HepG2 (cell line): Measurements from ENCODE around the gene STAT1. TPM values are rescaled to one million over a fixed set of nuclear protein-coding genes. Genes with fewer than 3 reads are reported as not detected.
A peak's percentile ranks its signal among the peaks of the same experiment; 100 is the strongest.

Source experiments
- ARID5B ChIP-seq: IDR thresholded peaks from 2 replicates; pipeline ENCODE4 v1.4.0; 2020; ENCODE audit warnings: mild to moderate bottlenecking, missing genetic modification reagents
- CERS6 ChIP-seq: sonication (generic); formaldehyde crosslinking; IDR thresholded peaks from 2 replicates; pipeline ENCODE4 v1.5.0; 2020; ENCODE audit warnings: missing genetic modification reagents
- DMAP1 ChIP-seq: IDR thresholded peaks from 2 replicates; pipeline ENCODE4 v1.6.1; 2016
- FOSL1 ChIP-seq: sonication (generic); formaldehyde crosslinking; IDR thresholded peaks from 2 replicates; pipeline ENCODE4 v1.9.0; 2021; ENCODE audit warnings: missing genetic modification reagents, borderline replicate concordance
- FOXP4 ChIP-seq: sonication (generic); formaldehyde crosslinking; IDR thresholded peaks from 2 replicates; pipeline ENCODE4 v1.4.0; 2020; ENCODE audit warnings: missing genetic modification reagents
- HDAC6 ChIP-seq: fragments of 200-600 bp; sonication (generic); IDR thresholded peaks from 2 replicates; pipeline ENCODE4 v1.7.0; 2017; ENCODE audit warnings: mild to moderate bottlenecking, antibody characterized with exemption, low read length, low read depth
- HNF1B ChIP-seq: sonication (generic); formaldehyde crosslinking; IDR thresholded peaks from 2 replicates; pipeline ENCODE4 v1.5.1; 2020; ENCODE audit warnings: mild to moderate bottlenecking, moderate library complexity, missing genetic modification reagents
- MBD4 ChIP-seq: IDR thresholded peaks from 2 replicates; pipeline ENCODE4 v1.6.1; 2012; ENCODE audit warnings: low read length, inconsistent platforms, borderline replicate concordance
- MEIS1 ChIP-seq: sonication (generic); formaldehyde crosslinking; IDR thresholded peaks from 2 replicates; pipeline ENCODE4 v1.9.0; 2021; ENCODE audit warnings: mild to moderate bottlenecking, missing genetic modification reagents, moderate library complexity, borderline replicate concordance
- NR2F6 ChIP-seq, 2 experiments: IDR thresholded peaks; 2 replicates each; pipeline ENCODE4 v1.6.1; 2016; ENCODE audit warnings: antibody characterized with exemption in 1 of 2, mild to moderate bottlenecking in 1 of 2
- PATZ1 ChIP-seq: sonication (generic); formaldehyde crosslinking; IDR thresholded peaks from 2 replicates; pipeline ENCODE4 v1.4.0; 2020; ENCODE audit warnings: missing genetic modification reagents
- RFX1 ChIP-seq: fragments of 450-650 bp; IDR thresholded peaks from 2 replicates; pipeline ENCODE4 v1.6.1; 2017
- TGIF2 ChIP-seq: IDR thresholded peaks from 2 replicates; pipeline ENCODE4 v1.6.1; 2016; ENCODE audit warnings: control low read depth, missing compliant biosample characterization
- TOE1 ChIP-seq: sonication (generic); formaldehyde crosslinking; IDR thresholded peaks from 2 replicates; pipeline ENCODE4 v1.4.0; 2020; ENCODE audit warnings: mild to moderate bottlenecking, missing genetic modification reagents
- ZNF569 ChIP-seq: sonication (generic); formaldehyde crosslinking; IDR thresholded peaks from 2 replicates; pipeline ENCODE4 v1.5.0; 2020; ENCODE audit warnings: mild to moderate bottlenecking, missing genetic modification reagents, moderate library complexity, borderline replicate concordance
- ZNF605 ChIP-seq: sonication (generic); formaldehyde crosslinking; IDR thresholded peaks from 2 replicates; pipeline ENCODE4 v1.8.0; 2022; ENCODE audit warnings: mild to moderate bottlenecking, missing genetic modification reagents
- ZNF749 ChIP-seq: sonication (generic); formaldehyde crosslinking; IDR thresholded peaks from 2 replicates; pipeline ENCODE4 v1.8.0; 2022; ENCODE audit warnings: mild to moderate bottlenecking, missing genetic modification reagents, moderate library complexity, borderline replicate concordance
- ZNF850 ChIP-seq: sonication (generic); formaldehyde crosslinking; conservative IDR thresholded peaks from 2 replicates; pipeline ENCODE4 v1.9.0; 2021; ENCODE audit warnings: mild to moderate bottlenecking, missing genetic modification reagents
- polyA plus RNA-seq, 8 experiments: library from polyadenylated mRNA; depleted of rRNA in 3 of 8; stranded (reverse) in 7 of 8; unstranded in 1 of 8; fragments of >200 nt; fragmentation: Illumina TruSeq in 4 of 8; extraction: Trizol in 4 of 8; gene quantifications; 2 replicates each; pipeline versions ENCODE4 v1.2.1 to v1.2.3, GENCODE V29; 2011 to 2016; ENCODE audit warnings: low read depth in 4 of 8, missing spikeins in 1 of 8, mixed read lengths in 1 of 8; ENCODE audit not compliant: insufficient read depth in 1 of 8
- total RNA-seq, 5 experiments: library from RNA; depleted of rRNA; stranded (reverse); fragments of >200 nt; fragmentation: Illumina TruSeq; extraction: Trizol; gene quantifications; 2 replicates each; pipeline ENCODE4 v1.2.3, GENCODE V29; 2016; ENCODE audit warnings: low read depth in 1 of 5

STAT1 gene
- total and polyA plus RNA-seq, 2 of the 13 experiments (the other 11 are each of a cell fraction or from before 2014, with no cell fraction given): 21.8 to 59.6 TPM

- no peak for TF ChIP-seq FOXP4 (CRISPR knock-in tag)
- no peak for TF ChIP-seq ZNF569 (CRISPR knock-in tag)
- TF ChIP-seq RFX1: no peak
- no peak for TF ChIP-seq ZNF605 (CRISPR knock-in tag)
- no peak for TF ChIP-seq DMAP1 (CRISPR knock-in tag)
- TF ChIP-seq ZNF749: no peak
- TF ChIP-seq ZNF850 (CRISPR knock-in tag): no peak
- TF ChIP-seq FOSL1 (CRISPR knock-in tag): peak; percentile 75; the same call in 1 of the 2 replicates
- no peak for TF ChIP-seq PATZ1 (CRISPR knock-in tag)
- TF ChIP-seq HNF1B (CRISPR knock-in tag): 0 out of 2 replicates have a peak, but pooled peaks have one; percentile 35
- TF ChIP-seq TOE1 (CRISPR knock-in tag): no peak
- no peak for TF ChIP-seq TGIF2
- no peak for TF ChIP-seq MEIS1 (CRISPR knock-in tag)
- TF ChIP-seq NR2F6 (IDR thresholded peaks at IDR 0.05): peak; percentile 66
- TF ChIP-seq NR2F6 (CRISPR knock-in tag; IDR thresholded peaks at IDR 0.05): peak; percentile 82
- TF ChIP-seq CERS6 (CRISPR knock-in tag): no peak
- TF ChIP-seq ARID5B: peak; percentile 79
- TF ChIP-seq MBD4: no peak
- TF ChIP-seq HDAC6: no peak
Observed at GRCh38 chr2:191041418-191042161, 27.6 kb upstream of the STAT1 start (continued).
